ENCODE data around the gene MUL1.

DNA sequence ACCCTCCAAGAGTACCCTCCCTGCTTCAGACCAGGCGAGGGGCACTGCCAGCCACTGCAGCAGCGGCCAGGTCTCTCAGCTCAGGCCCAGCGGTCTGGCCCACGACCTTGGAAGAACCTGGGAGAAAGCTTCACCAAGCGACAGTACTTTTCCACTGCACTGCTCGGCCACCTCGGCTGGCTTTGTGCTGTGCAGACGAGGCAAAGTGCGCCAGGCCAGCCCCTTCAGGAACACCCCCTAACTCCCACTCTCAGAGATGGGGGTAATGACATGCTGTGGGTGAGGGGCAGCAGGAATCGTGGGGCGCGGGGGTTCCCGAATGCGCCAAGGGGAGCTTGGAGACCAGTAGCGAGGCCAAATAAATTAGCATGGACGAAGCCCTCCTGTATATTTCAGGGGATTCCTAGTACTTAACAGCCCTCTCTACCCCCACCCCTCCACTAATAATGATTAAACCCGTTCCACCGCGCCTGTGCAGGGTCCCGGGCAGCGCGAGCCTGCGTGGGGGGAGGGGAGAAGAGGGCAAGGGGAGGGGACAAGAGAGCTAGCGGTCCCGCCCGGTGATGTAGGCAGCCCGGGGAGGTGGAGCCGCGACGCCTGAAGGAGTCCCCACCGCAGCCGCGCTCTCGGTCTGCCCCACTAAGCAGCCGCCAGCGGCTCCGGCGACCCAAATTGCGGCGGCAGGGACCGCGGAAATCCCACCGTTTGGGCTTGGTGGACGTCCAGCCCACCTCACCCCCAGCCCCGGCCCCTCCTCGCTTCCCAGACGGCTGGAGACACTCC, 44.2 kb upstream of the MUL1 start, which contains the start of gene FAM43B:
- TF ChIP-seq, protein P1, sequence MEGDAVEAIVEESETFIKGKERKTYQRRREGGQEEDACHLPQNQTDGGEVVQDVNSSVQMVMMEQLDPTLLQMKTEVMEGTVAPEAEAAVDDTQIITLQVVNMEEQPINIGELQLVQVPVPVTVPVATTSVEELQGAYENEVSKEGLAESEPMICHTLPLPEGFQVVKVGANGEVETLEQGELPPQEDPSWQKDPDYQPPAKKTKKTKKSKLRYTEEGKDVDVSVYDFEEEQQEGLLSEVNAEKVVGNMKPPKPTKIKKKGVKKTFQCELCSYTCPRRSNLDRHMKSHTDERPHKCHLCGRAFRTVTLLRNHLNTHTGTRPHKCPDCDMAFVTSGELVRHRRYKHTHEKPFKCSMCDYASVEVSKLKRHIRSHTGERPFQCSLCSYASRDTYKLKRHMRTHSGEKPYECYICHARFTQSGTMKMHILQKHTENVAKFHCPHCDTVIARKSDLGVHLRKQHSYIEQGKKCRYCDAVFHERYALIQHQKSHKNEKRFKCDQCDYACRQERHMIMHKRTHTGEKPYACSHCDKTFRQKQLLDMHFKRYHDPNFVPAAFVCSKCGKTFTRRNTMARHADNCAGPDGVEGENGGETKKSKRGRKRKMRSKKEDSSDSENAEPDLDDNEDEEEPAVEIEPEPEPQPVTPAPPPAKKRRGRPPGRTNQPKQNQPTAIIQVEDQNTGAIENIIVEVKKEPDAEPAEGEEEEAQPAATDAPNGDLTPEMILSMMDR (tag by site-specific recombination; IDR thresholded peaks at IDR 0.05) = no peak
- TF ChIP-seq KLF7 (tag by site-specific recombination; IDR thresholded peaks at IDR 0.05; ENCODE audit: borderline replicate concordance) (no peak), ZFP37 (tag by site-specific recombination; IDR thresholded peaks at IDR 0.05) (no peak), ZNF214 (tag by site-specific recombination; IDR thresholded peaks at IDR 0.05; ENCODE audit: borderline replicate concordance) (no peak), ZNF433 (tag by site-specific recombination; IDR thresholded peaks at IDR 0.05; ENCODE audit: low read depth) (no peak), SP2 (tag by site-specific recombination; IDR thresholded peaks at IDR 0.05) (peak; percentile 64)
- TF ChIP-seq, protein P2, sequence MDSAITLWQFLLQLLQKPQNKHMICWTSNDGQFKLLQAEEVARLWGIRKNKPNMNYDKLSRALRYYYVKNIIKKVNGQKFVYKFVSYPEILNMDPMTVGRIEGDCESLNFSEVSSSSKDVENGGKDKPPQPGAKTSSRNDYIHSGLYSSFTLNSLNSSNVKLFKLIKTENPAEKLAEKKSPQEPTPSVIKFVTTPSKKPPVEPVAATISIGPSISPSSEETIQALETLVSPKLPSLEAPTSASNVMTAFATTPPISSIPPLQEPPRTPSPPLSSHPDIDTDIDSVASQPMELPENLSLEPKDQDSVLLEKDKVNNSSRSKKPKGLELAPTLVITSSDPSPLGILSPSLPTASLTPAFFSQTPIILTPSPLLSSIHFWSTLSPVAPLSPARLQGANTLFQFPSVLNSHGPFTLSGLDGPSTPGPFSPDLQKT (IDR thresholded peaks at IDR 0.05; ENCODE audit: borderline replicate concordance, low read depth, low read length) = no peak

Data from HEK293 (cell line).